ENCODE results near the gene ENOX1.

- TF ChIP-seq ZSCAN18 (CRISPR knock-in tag; IDR thresholded peaks at IDR 0.05) (no peak), NR3C1 (CRISPR knock-in tag; conservative IDR thresholded peaks at IDR 0.05; ENCODE audit: low read depth) (no peak), CTCF (IDR thresholded peaks at IDR 0.05) (no peak), MYBL2 (CRISPR knock-in tag; IDR thresholded peaks at IDR 0.05) (no peak), MAX (CRISPR knock-in tag; IDR thresholded peaks at IDR 0.05) (no peak), SP1 (CRISPR knock-in tag; conservative IDR thresholded peaks at IDR 0.05) (no peak), USF2 (CRISPR knock-in tag; IDR thresholded peaks at IDR 0.05) (no peak), IRF1 (CRISPR knock-in tag; IDR thresholded peaks at IDR 0.05) (no peak), JAZF1 (CRISPR knock-in tag; IDR thresholded peaks at IDR 0.05) (no peak), TEAD4 (CRISPR knock-in tag; IDR thresholded peaks at IDR 0.05) (no peak), ZNF281 (CRISPR knock-in tag; IDR thresholded peaks at IDR 0.05) (no peak), ZBTB21 (CRISPR knock-in tag; IDR thresholded peaks at IDR 0.05; ENCODE audit: borderline replicate concordance) (no peak)
These were observed 100.2 kb downstream of the ENOX1 start for GRCh38 chr13:43686557-43686956.
